Stomach (tissue), 9 donors: Measurements from ENCODE around the gene LMOD3. TPM values are rescaled to one million over a fixed set of nuclear protein-coding genes. Genes with fewer than 3 reads are reported as not detected.

Experiments used
- DNase-seq, 2 donors: peaks; one replicate each; pipeline versions ENCODE4 v3.0.0 to v3.0.0-alpha.2; 2013 to 2019
- H3K27ac ChIP-seq, 5 donors: fragments of 200-600 bp in 4 of 5; sonication (generic) in 4 of 5; one replicate each; pipeline ENCODE4 v1.5.1; 2013 to 2019; ENCODE audit warnings: mild to moderate bottlenecking in 1 of 5, moderate library complexity in 1 of 5
- H3K27me3 ChIP-seq, 3 donors: fragments of 200-600 bp; sonication (generic); one replicate each; pipeline ENCODE4 v1.5.1; 2017 to 2019; ENCODE audit warnings: mixed run types in 1 of 3
- H3K36me3 ChIP-seq, 4 donors: fragments of 200-600 bp; sonication (generic); 1 replicate in 3 of 4; 2 replicates in 1 of 4; pipeline ENCODE4 v1.5.1; 2016 to 2019
- H3K4me1 ChIP-seq, 4 donors: fragments of 200-600 bp; sonication (generic); one replicate each; pipeline ENCODE4 v1.5.1; 2016 to 2019
- H3K4me3 ChIP-seq, 4 donors: fragments of 200-600 bp; sonication (generic) in 3 of 4; one replicate each; pipeline ENCODE4 v1.5.1; 2016 to 2019; ENCODE audit warnings: mild to moderate bottlenecking in 1 of 4
- H3K9me3 ChIP-seq, 4 donors: fragments of 200-600 bp; sonication (generic); one replicate each; pipeline ENCODE4 v1.5.1; 2016 to 2019
- CTCF ChIP-seq, 7 experiments: fragments of 450-650 bp in 4 of 7; fragments of 200-600 bp in 3 of 7; sonication (generic) in 3 of 7; IDR thresholded peaks; one replicate each; pipeline ENCODE4 v1.5.1; 2016 to 2019; ENCODE audit warnings: antibody characterized with exemption in 7 of 7, control low read depth in 2 of 7, mild to moderate bottlenecking in 1 of 7
- EP300 ChIP-seq: sonication (generic); formaldehyde crosslinking; IDR thresholded peaks from one replicate; pipeline ENCODE4 v1.6.1; 2017; ENCODE audit warnings: antibody characterized with exemption
- POLR2A ChIP-seq, 4 donors: fragments of 450-650 bp; IDR thresholded peaks; one replicate each; pipeline ENCODE4 v1.6.1; 2016; ENCODE audit warnings: antibody characterized with exemption in 4 of 4, control low read depth in 2 of 4, mild to moderate bottlenecking in 1 of 4, moderate library complexity in 1 of 4
- POLR2AphosphoS5 ChIP-seq, 3 donors: sonication (generic); formaldehyde crosslinking; IDR thresholded peaks; one replicate each; pipeline ENCODE4 v1.6.1; 2016; ENCODE audit warnings: antibody characterized with exemption in 3 of 3
- WGBS, 5 donors: extraction: QIAGEN DNeasy Blood & Tissue Kit in 3 of 5; methylation state at CpG; one replicate each; pipeline versions ENCODE4 v1.1.5 to v1.1.7; 2013 to 2018; 5-methylcytosine and 5-hydroxymethylcytosine counted together
- intact Hi-C: fragments of 100-400 bp; cut with DNase I; formaldehyde crosslinking; loops from one replicate; pipeline ENCODE4 v1.15.1; 2023; ENCODE audit warnings: low total_unique reads
- polyA plus RNA-seq, 3 donors: library from polyadenylated mRNA; stranded (reverse); fragments of 200-250 nt; gene quantifications; one replicate each; pipeline ENCODE4 v1.2.3, GENCODE V29; 2013
- total RNA-seq, 5 donors: library from RNA; depleted of rRNA; stranded (reverse); fragments of >200 nt; gene quantifications; one replicate each; pipeline versions ENCODE4 v1.1.0 to v1.2.3, GENCODE V29; 2014 to 2016
- donor health status: healthy with polysubstance abuse.
- donor health status: Bipolar disorder and iron deficiency.
- donor health status: healthy.

The LMOD3 gene
- total and polyA plus RNA-seq, 8 donors, result 0.18 to 4.9 (median 0.24) TPM; not detected in 4

GRCh38 chr3:69126216-69126615 lies 3.8 kb upstream of the LMOD3 start:
- no peak overlapping the region for H3K27ac ChIP-seq
- TF ChIP-seq CTCF (IDR thresholded peaks at IDR 0.05) (no peak), POLR2A (IDR thresholded peaks at IDR 0.05) (no peak)
- peaks cover 0 to 2% (median 0%) of the 10 kb centered on the region in 4 donors for H3K4me1 ChIP-seq
- no peak overlapping the region for H3K4me3 ChIP-seq
- WGBS, 5 donors, result 84 to 89% (median 87%) methylated on average over 3 of the region's 3 CpGs
- no peaks in the 10 kb centered on the region for H3K36me3 ChIP-seq
- DNase-seq, result no peak
- H3K27me3 ChIP-seq, result no peaks in the 10 kb centered on the region
- H3K9me3 ChIP-seq, result no peaks in the 10 kb centered on the region
- intact Hi-C loops, result no loop called here

GRCh38 chr3:69121950-69122349 lies 445 bp downstream of the LMOD3 start:
- 45 to 61% (median 57%) methylated on average over 8 of the region's 8 CpGs for WGBS, 5 donors
- H3K27ac ChIP-seq, result peak overlapping the region in 3 of 5 donors; percentile 3 to 16 (median 5)
- TF ChIP-seq CTCF (IDR thresholded peaks at IDR 0.05) (no peak), POLR2A (IDR thresholded peaks at IDR 0.05) (no peak), POLR2AphosphoS5 (IDR thresholded peaks at IDR 0.05) (no peak), EP300 (no peak)

GRCh38 chr3:69121513-69121912 lies 882 bp downstream of the LMOD3 start:
- TF ChIP-seq EP300 (no peak), CTCF (IDR thresholded peaks at IDR 0.05) (no peak), POLR2AphosphoS5 (IDR thresholded peaks at IDR 0.05) (no peak)
- no peaks in the 10 kb centered on the region for H3K36me3 ChIP-seq
- peaks cover 0 to 11% (median 5%) of the 10 kb centered on the region in 4 donors for H3K4me1 ChIP-seq
- DNase-seq, result no peak
- intact Hi-C loops, result no loop called here
- H3K27ac ChIP-seq, result peak overlapping the region in 3 of 5 donors; percentile 3 to 16 (median 5)
- H3K9me3 ChIP-seq, result no peaks in the 10 kb centered on the region
- H3K27me3 ChIP-seq, result no peaks in the 10 kb centered on the region
- WGBS, 5 donors, result 82 to 92% (median 87%) methylated on average over 6 of the region's 6 CpGs
- no peak overlapping the region for H3K4me3 ChIP-seq

More at GRCh38 chr3:69121950-69122349, 445 bp downstream of the LMOD3 start:
- Histone ChIP-seq H3K9me3 (no peaks in the 10 kb centered on the region), H3K36me3 (no peaks in the 10 kb centered on the region), H3K27me3 (no peaks in the 10 kb centered on the region), H3K4me1 (peaks cover 0 to 8% (median 3%) of the 10 kb centered on the region in 4 donors), H3K4me3 (no peak overlapping the region)
- intact Hi-C loops, result no loop called here
- no peak for DNase-seq

- H3K4me3 ChIP-seq, result no peak overlapping the region
- intact Hi-C loops, result no loop called here
- H3K36me3 ChIP-seq, result no peaks in the 10 kb centered on the region
- H3K4me1 ChIP-seq, result peaks cover 0 to 16% (median 6%) of the 10 kb centered on the region in 4 donors
- DNase-seq, result peak; percentile 81 to 91
- TF ChIP-seq POLR2AphosphoS5 (IDR thresholded peaks at IDR 0.05), result peak in 1 of 3 donors; percentile 30
- no peak for TF ChIP-seq EP300
- no peak for TF ChIP-seq POLR2A (IDR thresholded peaks at IDR 0.05)
- TF ChIP-seq CTCF (IDR thresholded peaks at IDR 0.05), result peak in 5 of 7 experiments; percentile 58 to 92 (median 90)
- 0 to 3% (median 0%) methylated on average over 1 of the region's 1 CpG for WGBS, 5 donors
- H3K27me3 ChIP-seq, result no peaks in the 10 kb centered on the region
- H3K27ac ChIP-seq, result no peak overlapping the region
- H3K9me3 ChIP-seq, result no peaks in the 10 kb centered on the region
Measured at GRCh38 chr3:69120879-69121464, 1.4 kb downstream of the LMOD3 start.
